ENCODE measurements around the gene STK32B. TPM values are rescaled to one million over a fixed set of nuclear protein-coding genes. Genes with fewer than 3 reads are reported as not detected.

STK32B gene
- total and polyA plus RNA-seq, 7 experiments from 2014 or later, result 1.7 TPM; not detected in 6

DNA sequence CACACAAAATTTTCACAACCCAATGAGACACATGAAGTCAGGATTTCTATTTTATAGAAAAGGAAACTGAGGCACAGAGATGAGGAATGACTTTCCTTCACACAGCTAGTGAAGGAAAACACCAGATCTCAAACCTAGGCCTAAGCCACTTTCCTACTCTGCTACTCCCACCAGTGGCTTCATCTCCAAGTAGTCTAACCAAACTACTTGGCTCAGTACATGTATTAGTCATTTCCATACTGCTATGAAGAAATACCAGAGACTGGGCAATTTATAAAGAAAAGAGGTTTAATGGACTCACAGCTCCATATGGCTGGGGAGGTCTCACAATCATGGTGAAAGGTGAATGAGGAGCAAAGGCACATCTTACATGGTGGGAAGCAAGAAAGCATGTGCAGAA is 460.5 kb downstream of the STK32B start:
- ChIA-PET CTCF (no interaction called here), POLR2A (no interaction called here)
- no peaks in the 10 kb centered on the region for H3K27me3 Mint-ChIP-seq
- H3K4me1 Mint-ChIP-seq, result peaks cover 0 to 3% (median 0%) of the 10 kb centered on the region in 7 donors
- peaks cover 0 to 9% (median 0%) of the 10 kb centered on the region in 11 donors for H3K9me3 Mint-ChIP-seq
- Histone ChIP-seq H3K4me3 (ENCODE audit: low read length) (no peak overlapping the region), H3K4me1 (ENCODE audit: control insufficient read depth in 2 of 2, insufficient read depth in 2 of 2, low read length in 2 of 2) (no peaks in the 10 kb centered on the region), H3K36me3 (ENCODE audit: control insufficient read depth in 2 of 3, insufficient read depth in 3 of 3, low read length in 3 of 3) (no peaks in the 10 kb centered on the region), H3K9me3 (ENCODE audit: control insufficient read depth in 2 of 3, low read length in 3 of 3) (no peaks in the 10 kb centered on the region), H3K27ac (ENCODE audit: low read depth, low read length) (no peak overlapping the region), H3K27me3 (ENCODE audit: control insufficient read depth in 2 of 2, insufficient read depth in 2 of 2, low read length in 2 of 2) (no peaks in the 10 kb centered on the region)
- DNase-seq (no peak), ATAC-seq (no peak)
- intact Hi-C loops (cut with micrococcal nuclease), result no loop called here
- no peak overlapping the region for H3K27ac Mint-ChIP-seq
- no peaks in the 10 kb centered on the region for H3K36me3 Mint-ChIP-seq
- H3K4me3 Mint-ChIP-seq, result no peak overlapping the region

DNA sequence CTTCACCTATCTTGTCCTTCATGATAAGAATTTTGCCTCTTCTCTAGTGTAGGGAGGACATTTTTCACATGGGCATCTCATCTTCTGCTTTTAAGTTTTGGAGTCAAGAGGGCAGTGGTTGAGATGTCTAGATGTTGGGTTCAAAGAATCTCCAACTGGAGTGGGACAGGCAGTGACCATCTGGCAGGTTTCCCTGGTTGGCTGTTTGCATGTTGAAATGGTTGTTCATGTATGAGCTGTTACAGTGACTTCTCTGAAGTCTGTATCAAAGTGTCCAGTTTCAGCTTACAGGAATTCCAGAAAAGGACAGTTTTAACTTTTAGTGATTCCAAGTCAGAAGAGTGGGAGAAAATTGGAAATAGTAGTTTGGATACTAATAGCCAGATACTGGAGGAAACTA is 464.4 kb downstream of the STK32B start:
- Mint-ChIP-seq H3K4me3 (no peak overlapping the region), H3K9me3 (peaks cover 0 to 13% (median 5%) of the 10 kb centered on the region in 11 donors), H3K27ac (no peak overlapping the region), H3K27me3 (no peaks in the 10 kb centered on the region), H3K4me1 (peaks cover 0 to 3% (median 0%) of the 10 kb centered on the region in 7 donors), H3K36me3 (no peaks in the 10 kb centered on the region)
- H3K9me3 ChIP-seq (ENCODE audit: control insufficient read depth in 2 of 3, low read length in 3 of 3), result no peaks in the 10 kb centered on the region
- no peak for DNase-seq
- no peaks in the 10 kb centered on the region for H3K36me3 ChIP-seq (ENCODE audit: control insufficient read depth in 2 of 3, insufficient read depth in 3 of 3, low read length in 3 of 3)
- intact Hi-C loops (cut with micrococcal nuclease), result no loop called here
- no peaks in the 10 kb centered on the region for H3K27me3 ChIP-seq (ENCODE audit: control insufficient read depth in 2 of 2, insufficient read depth in 2 of 2, low read length in 2 of 2)
- H3K4me1 ChIP-seq (ENCODE audit: control insufficient read depth in 2 of 2, insufficient read depth in 2 of 2, low read length in 2 of 2), result no peaks in the 10 kb centered on the region
- H3K4me3 ChIP-seq (ENCODE audit: low read length), result no peak overlapping the region
- no peak for ATAC-seq
- H3K27ac ChIP-seq (ENCODE audit: low read depth, low read length), result no peak overlapping the region
- ChIA-PET POLR2A (no interaction called here), CTCF (no interaction called here)

DNA sequence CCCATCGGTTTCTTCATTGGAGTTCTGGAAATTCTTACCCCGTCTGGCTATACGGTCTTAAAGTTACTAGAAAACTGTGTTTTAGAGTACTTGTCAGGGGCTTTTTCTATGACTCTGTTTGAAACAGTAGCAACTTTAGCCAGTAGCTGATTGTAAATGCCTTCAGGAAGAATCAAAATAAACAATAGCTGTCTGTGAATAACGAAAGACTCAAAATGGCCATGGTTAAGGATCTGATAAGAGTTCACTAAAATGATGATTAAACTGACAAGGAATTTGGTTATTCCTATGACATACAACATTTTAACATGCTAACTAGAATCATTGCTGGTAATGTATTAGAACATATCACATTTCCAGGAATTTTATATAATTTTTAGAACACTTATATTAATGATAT is 466.1 kb downstream of the STK32B start:
- Histone ChIP-seq H3K27me3 (ENCODE audit: control insufficient read depth in 2 of 2, insufficient read depth in 2 of 2, low read length in 2 of 2) (no peaks in the 10 kb centered on the region), H3K4me1 (ENCODE audit: control insufficient read depth in 2 of 2, insufficient read depth in 2 of 2, low read length in 2 of 2) (no peaks in the 10 kb centered on the region), H3K4me3 (ENCODE audit: low read length) (no peak overlapping the region), H3K9me3 (ENCODE audit: control insufficient read depth in 2 of 3, low read length in 3 of 3) (no peaks in the 10 kb centered on the region), H3K27ac (ENCODE audit: low read depth, low read length) (no peak overlapping the region), H3K36me3 (ENCODE audit: control insufficient read depth in 2 of 3, insufficient read depth in 3 of 3, low read length in 3 of 3) (no peaks in the 10 kb centered on the region)
- Mint-ChIP-seq H3K27ac (no peak overlapping the region), H3K4me1 (peaks cover 0 to 3% (median 0%) of the 10 kb centered on the region in 7 donors), H3K36me3 (no peaks in the 10 kb centered on the region), H3K27me3 (no peaks in the 10 kb centered on the region), H3K9me3 (peaks cover 0 to 20% (median 4%) of the 10 kb centered on the region in 11 donors), H3K4me3 (no peak overlapping the region)
- intact Hi-C loops (cut with micrococcal nuclease), result no loop called here
- ChIA-PET POLR2A (no interaction called here), CTCF (no interaction called here)
- DNase-seq (no peak), ATAC-seq (no peak)

DNA sequence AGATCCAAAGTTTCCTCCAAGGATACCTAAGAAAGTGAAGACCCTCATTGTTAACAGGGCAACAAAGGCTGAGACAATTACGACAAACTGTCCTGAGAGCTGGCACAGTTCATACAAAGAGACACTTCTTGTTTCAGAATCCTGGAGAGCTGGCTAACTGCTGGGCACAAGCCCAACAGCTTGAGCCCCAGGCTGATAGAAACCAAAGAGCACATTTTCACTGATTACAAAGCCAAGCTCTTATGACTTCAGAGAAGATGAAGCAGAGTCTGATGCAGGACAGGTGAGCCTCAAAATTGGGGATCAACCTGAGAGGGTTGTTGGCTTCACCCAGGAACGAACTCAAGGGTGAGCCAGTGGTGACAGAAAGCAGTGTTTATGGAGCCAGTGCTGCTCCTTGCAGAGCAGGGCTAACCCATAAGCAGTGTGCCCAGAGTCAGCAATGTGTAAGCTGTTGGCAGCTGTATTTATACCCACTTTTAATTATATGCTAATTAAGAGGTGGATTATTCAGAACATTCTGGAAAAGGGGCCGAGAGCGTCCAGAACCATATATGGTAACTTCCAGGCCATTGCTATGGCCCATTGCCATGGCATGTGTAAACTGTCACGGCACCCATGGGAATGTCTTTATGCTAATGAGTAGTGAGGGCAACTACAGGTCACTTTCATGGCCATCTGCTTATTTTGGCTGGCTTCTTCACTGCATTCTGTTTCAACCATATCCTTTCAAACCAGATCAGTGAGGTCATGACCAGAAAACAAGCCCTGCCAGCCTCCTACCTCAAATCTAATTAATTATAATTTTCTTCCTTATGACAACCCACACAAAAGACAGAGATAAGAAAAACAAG is 473.4 kb downstream of the STK32B start:
- H3K36me3 Mint-ChIP-seq, result no peaks in the 10 kb centered on the region
- no peak overlapping the region for H3K4me3 Mint-ChIP-seq
- no peaks in the 10 kb centered on the region for H3K27me3 Mint-ChIP-seq
- H3K27ac Mint-ChIP-seq, result no peak overlapping the region
- H3K9me3 Mint-ChIP-seq, result peaks cover 0 to 13% (median 7%) of the 10 kb centered on the region in 11 donors
- Histone ChIP-seq H3K9me3 (ENCODE audit: control insufficient read depth in 2 of 3, low read length in 3 of 3) (no peaks in the 10 kb centered on the region), H3K36me3 (ENCODE audit: control insufficient read depth in 2 of 3, insufficient read depth in 3 of 3, low read length in 3 of 3) (no peaks in the 10 kb centered on the region), H3K4me3 (ENCODE audit: low read length) (no peak overlapping the region), H3K4me1 (ENCODE audit: control insufficient read depth in 2 of 2, insufficient read depth in 2 of 2, low read length in 2 of 2) (no peaks in the 10 kb centered on the region), H3K27ac (ENCODE audit: low read depth, low read length) (no peak overlapping the region), H3K27me3 (ENCODE audit: control insufficient read depth in 2 of 2, insufficient read depth in 2 of 2, low read length in 2 of 2) (no peaks in the 10 kb centered on the region)
- no peak for DNase-seq
- ChIA-PET POLR2A (no interaction called here), CTCF (no interaction called here)
- ATAC-seq, result no peak
- no peaks in the 10 kb centered on the region for H3K4me1 Mint-ChIP-seq
- intact Hi-C loops (cut with micrococcal nuclease), result no loop called here

DNA sequence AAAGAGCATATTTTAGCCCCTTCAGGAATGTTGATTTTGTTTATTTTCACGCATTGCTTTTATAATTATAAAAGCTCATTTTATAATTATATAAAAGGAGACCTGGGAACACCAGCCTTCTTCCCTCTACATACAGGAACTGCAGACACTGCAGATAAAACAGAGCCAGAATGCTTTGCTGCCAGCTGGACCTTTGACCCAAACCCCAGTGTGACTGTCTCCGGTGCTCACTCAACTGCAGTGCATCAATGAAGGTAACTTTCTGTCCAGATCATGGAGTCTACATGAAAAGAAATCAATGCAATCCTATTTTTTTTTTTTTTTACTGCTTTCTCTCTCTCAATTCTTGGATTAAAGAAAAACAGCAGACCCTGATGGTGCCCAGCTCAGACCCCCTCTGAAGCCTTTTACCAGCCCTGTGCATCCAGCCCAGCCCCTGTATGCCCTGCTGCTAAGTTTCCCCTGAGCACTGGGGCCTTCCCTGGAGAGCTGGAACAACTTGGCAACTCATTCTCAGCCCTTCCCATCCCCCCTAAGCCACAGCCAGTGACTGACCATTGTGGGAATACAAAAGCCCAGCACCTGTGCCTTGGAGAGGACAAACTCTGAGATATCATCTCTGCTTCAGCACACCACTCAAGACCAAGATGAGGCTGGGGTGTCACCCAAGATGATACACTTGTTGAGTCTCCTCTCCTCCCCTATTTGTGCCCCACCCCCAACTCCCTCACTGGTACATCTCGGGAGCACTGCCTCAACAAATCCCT is 475.0 kb downstream of the STK32B start:
- no peaks in the 10 kb centered on the region for H3K4me1 Mint-ChIP-seq
- Histone ChIP-seq H3K27ac (ENCODE audit: low read depth, low read length) (no peak overlapping the region), H3K4me3 (ENCODE audit: low read length) (no peak overlapping the region), H3K9me3 (ENCODE audit: control insufficient read depth in 2 of 3, low read length in 3 of 3) (no peaks in the 10 kb centered on the region), H3K36me3 (ENCODE audit: control insufficient read depth in 2 of 3, insufficient read depth in 3 of 3, low read length in 3 of 3) (no peaks in the 10 kb centered on the region), H3K4me1 (ENCODE audit: control insufficient read depth in 2 of 2, insufficient read depth in 2 of 2, low read length in 2 of 2) (no peaks in the 10 kb centered on the region), H3K27me3 (ENCODE audit: control insufficient read depth in 2 of 2, insufficient read depth in 2 of 2, low read length in 2 of 2) (no peaks in the 10 kb centered on the region)
- H3K9me3 Mint-ChIP-seq, result peaks cover 0 to 9% (median 0%) of the 10 kb centered on the region in 11 donors
- no peaks in the 10 kb centered on the region for H3K36me3 Mint-ChIP-seq
- CTCF ChIA-PET, result no interaction called here
- ATAC-seq (no peak), DNase-seq (no peak)
- intact Hi-C loops (cut with micrococcal nuclease), result no loop called here
- no peaks in the 10 kb centered on the region for H3K27me3 Mint-ChIP-seq
- H3K27ac Mint-ChIP-seq, result no peak overlapping the region
- POLR2A ChIA-PET, result no interaction called here
- H3K4me3 Mint-ChIP-seq, result no peak overlapping the region

DNA sequence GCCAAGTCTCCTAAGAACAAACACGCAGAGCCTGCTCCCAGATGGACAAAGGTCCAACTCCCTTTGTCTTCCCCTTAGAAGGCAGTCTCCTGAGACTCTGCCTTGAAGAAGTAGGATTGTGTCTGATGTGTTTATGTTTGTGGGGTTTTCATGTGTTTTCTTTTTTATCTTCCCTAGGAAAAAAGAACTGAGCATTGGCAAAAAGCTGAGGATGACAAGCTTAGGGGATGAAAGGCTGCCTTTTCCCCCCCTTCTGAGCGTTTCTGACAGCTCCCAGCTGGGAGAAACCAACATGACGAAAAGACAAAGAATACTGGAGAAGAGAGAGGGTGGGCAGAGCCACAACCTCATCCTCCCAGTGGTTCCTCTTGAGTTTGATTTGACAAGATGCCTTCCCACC is 475.9 kb downstream of the STK32B start:
- Mint-ChIP-seq H3K4me3 (no peak overlapping the region), H3K27me3 (no peaks in the 10 kb centered on the region), H3K36me3 (no peaks in the 10 kb centered on the region), H3K27ac (no peak overlapping the region), H3K9me3 (peaks cover 0 to 9% (median 0%) of the 10 kb centered on the region in 11 donors), H3K4me1 (no peaks in the 10 kb centered on the region)
- H3K27ac ChIP-seq (ENCODE audit: low read depth, low read length), result no peak overlapping the region
- no peaks in the 10 kb centered on the region for H3K27me3 ChIP-seq (ENCODE audit: control insufficient read depth in 2 of 2, insufficient read depth in 2 of 2, low read length in 2 of 2)
- no peaks in the 10 kb centered on the region for H3K36me3 ChIP-seq (ENCODE audit: control insufficient read depth in 2 of 3, insufficient read depth in 3 of 3, low read length in 3 of 3)
- intact Hi-C loops (cut with micrococcal nuclease), result no loop called here
- H3K4me1 ChIP-seq (ENCODE audit: control insufficient read depth in 2 of 2, insufficient read depth in 2 of 2, low read length in 2 of 2), result no peaks in the 10 kb centered on the region
- POLR2A ChIA-PET, result no interaction called here
- no peak for ATAC-seq
- CTCF ChIA-PET, result no interaction called here
- H3K9me3 ChIP-seq (ENCODE audit: control insufficient read depth in 2 of 3, low read length in 3 of 3), result no peaks in the 10 kb centered on the region
- H3K4me3 ChIP-seq (ENCODE audit: low read length), result no peak overlapping the region
- DNase-seq, result no peak

Data from naive thymus-derived CD4-positive, alpha-beta T cell (primary cell).